Measurements from ENCODE around the gene PRKCH.

DNA sequence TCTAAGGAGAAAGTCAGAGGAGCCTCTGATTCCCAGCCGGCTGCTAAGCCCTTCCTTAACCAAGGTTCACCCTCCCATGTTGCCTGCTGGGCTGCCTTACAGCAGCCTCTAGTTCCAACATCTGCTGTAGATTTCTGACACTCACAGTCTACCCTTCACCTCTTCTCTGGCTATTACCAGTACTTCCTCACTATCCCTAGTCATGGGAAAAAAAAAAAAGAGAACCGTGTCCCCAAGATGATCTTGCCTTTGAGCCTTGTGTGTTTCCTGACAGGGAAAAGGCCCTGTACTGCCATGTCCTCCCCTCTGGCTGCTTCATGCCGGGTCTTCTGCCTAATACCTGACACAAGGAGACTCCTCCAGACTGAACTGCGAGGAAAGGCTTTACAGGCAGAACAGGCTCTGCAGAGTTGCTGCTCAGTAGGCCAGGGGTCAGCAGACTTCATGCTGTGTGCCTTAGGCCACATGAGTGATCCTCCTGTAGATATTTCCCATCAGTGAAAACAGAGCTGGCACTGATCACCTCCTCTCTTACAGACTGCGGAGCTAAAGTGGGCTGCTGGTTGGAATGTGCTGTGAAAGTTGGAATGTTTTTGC is 46.8 kb downstream of the PRKCH start:
- TF ChIP-seq, protein P1, sequence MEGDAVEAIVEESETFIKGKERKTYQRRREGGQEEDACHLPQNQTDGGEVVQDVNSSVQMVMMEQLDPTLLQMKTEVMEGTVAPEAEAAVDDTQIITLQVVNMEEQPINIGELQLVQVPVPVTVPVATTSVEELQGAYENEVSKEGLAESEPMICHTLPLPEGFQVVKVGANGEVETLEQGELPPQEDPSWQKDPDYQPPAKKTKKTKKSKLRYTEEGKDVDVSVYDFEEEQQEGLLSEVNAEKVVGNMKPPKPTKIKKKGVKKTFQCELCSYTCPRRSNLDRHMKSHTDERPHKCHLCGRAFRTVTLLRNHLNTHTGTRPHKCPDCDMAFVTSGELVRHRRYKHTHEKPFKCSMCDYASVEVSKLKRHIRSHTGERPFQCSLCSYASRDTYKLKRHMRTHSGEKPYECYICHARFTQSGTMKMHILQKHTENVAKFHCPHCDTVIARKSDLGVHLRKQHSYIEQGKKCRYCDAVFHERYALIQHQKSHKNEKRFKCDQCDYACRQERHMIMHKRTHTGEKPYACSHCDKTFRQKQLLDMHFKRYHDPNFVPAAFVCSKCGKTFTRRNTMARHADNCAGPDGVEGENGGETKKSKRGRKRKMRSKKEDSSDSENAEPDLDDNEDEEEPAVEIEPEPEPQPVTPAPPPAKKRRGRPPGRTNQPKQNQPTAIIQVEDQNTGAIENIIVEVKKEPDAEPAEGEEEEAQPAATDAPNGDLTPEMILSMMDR (conservative IDR thresholded peaks at IDR 0.05; ENCODE audit: low read depth, low read length), result no peak
- no peak for TF ChIP-seq EZH2 (IDR thresholded peaks at IDR 0.05; ENCODE audit: low read length, unreplicated experiment)
